Activated naive CD4-positive, alpha-beta T cell treated with anti-CD3 and anti-CD28 coated beads for 36 hours (primary cell): ENCODE results near the gene COG7. TPM values are rescaled to one million over a fixed set of nuclear protein-coding genes. Genes with fewer than 3 reads are reported as not detected.

Experiments
- CTCF ChIA-PET: fragments of 350-600 bp; sonication (Branson Sonifier 250); formaldehyde crosslinking; loops from one replicate; lab custom pipeline; 2021; ENCODE audit warnings: antibody characterized with exemption; lab: Charles Lee
- DNase-seq: peaks from one replicate; pipeline ENCODE4 v3.0.0-alpha.2; 2020
- H3K27ac Mint-ChIP-seq: one replicate; pipeline ENCODE4 v1.8.0; 2021; ENCODE audit warnings: mild to moderate bottlenecking, mixed read lengths
- H3K27me3 Mint-ChIP-seq: one replicate; pipeline ENCODE4 v1.8.0; 2021; ENCODE audit warnings: low read depth, mixed read lengths
- H3K36me3 Mint-ChIP-seq: one replicate; pipeline ENCODE4 v1.8.0; 2021; ENCODE audit warnings: low read depth, mixed read lengths
- H3K4me1 Mint-ChIP-seq: one replicate; pipeline ENCODE4 v1.8.0; 2021; ENCODE audit warnings: low read depth, mixed read lengths
- H3K4me3 Mint-ChIP-seq: one replicate; pipeline ENCODE4 v1.8.0; 2021; ENCODE audit warnings: mild to moderate bottlenecking, moderate library complexity, mixed read lengths
- H3K9me3 Mint-ChIP-seq: one replicate; pipeline ENCODE4 v1.8.0; 2021; ENCODE audit warnings: mixed read lengths
- intact Hi-C: fragments of 100-400 bp; cut with micrococcal nuclease; formaldehyde crosslinking; loops from one replicate; pipeline ENCODE4 v1.15.1; 2023
- total RNA-seq, 2 experiments: library from RNA; stranded (reverse); gene quantifications; one replicate each; pipeline ENCODE4 v1.2.3, GENCODE V29; 2021

Gene COG7
- total RNA-seq, result 10 to 100 TPM; 16.4 to 16.9 TPM

DNA sequence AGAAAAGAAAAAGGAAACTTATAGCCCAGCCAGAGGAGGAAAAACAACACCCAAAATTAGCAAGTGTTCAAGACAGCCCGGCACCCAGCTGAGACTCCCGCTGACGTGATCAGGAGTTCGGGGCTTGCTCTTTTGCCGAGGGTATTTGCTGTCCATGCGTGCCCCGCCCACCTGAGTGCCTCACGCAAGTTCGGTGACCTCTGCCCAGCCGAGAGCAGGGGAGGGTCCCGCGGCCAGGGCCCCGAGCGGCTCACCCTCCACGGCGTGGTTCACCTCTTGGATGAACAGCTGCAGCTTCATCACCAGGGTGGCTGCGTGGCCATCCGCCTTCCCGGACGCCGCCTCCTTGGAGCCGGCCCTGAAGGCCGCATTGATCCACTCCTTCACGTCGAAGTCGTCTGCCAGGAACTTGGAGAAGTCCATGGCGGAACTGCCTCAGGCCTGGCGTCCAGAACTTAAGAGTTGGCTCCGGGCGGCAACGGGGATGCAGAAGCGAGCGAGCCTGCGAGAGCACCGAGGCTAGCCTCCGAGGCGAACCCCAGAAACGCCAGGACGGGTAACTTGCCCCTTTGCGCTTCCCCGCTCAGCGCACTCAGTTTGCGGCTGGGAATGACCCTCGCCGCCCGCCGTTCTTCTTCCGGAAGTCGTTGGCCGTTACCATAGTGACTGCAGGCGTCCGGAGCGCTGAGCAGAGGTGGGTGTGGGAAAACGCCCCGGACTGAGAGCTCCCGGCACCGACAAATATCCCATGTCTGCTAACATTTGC lies at the start of gene COG7:
Gene COG7 (minus strand): TSS at position 618 of the 766 bp plus-strand sequence. CDS start 195 bp downstream, at position 423.
- Mint-ChIP-seq H3K27me3 (no peaks in the 10 kb centered on the region), H3K9me3 (no peaks in the 10 kb centered on the region), H3K4me1 (peaks cover 34% of the 10 kb centered on the region), H3K36me3 (no peaks in the 10 kb centered on the region), H3K27ac (peak within 1 kb of the TSS; percentile 86), H3K4me3 (peak within 1 kb of the TSS; percentile 97)
- CTCF ChIA-PET, result interaction anchor here (0.8 to 1.1 kb wide), 4 partner anchors 17 to 144 kb away, joined by 3 to 6 read pairs (median 4); no protein-coding TSS in a partner anchor
- peak; percentile 89 for DNase-seq
- intact Hi-C loops, result loop anchor here (1.0 to 2.0 kb wide), 2 partner anchors 52 to 105 kb away; partner anchors contain the start of genes EARS2 and UBFD1

DNA sequence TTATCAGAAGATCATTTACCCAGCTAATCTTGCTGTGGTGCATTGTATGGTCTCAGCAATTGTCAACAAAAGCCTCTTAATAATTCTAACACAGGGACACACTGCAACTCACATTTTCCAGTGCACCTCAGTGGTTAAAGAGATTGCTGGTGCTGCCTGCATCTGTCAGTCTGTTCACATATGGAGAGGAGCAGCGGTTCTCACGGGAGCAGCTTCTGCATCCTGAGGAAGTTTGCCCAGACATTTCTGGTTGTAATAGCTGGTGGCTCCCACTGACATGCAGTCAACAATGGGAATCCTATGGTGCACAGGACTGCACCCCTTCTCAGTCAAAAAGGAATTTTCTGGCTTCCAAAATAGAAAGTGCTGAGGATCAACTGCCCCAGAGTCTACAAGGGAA lies 49.5 kb upstream of the COG7 start:
- no peak overlapping the region for H3K4me3 Mint-ChIP-seq
- H3K9me3 Mint-ChIP-seq, result no peaks in the 10 kb centered on the region
- DNase-seq, result no peak
- CTCF ChIA-PET, result no interaction called here
- H3K36me3 Mint-ChIP-seq, result no peaks in the 10 kb centered on the region
- peaks cover 59% of the 10 kb centered on the region for H3K4me1 Mint-ChIP-seq
- H3K27ac Mint-ChIP-seq, result no peak overlapping the region
- intact Hi-C loops, result no loop called here
- H3K27me3 Mint-ChIP-seq, result no peaks in the 10 kb centered on the region

DNA sequence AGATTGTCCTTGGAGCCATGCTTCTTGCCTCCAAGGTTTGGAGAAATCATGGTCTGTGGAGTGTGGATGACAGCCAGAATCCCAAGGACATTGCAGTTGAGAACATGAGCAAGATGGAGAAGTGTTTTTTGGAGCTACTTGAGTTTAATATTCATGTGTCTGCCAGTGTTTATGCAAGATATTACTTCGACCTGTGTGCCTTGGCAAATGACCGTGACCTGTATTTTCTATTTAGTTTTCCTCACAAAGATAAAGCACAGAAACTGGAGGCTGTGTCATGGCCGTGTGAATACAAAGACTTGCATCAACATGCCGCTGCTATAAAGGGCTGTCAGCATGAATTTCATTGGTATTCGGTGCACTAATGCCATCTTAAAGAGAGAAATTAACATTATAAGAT lies 48.3 kb upstream of the COG7 start:
- Mint-ChIP-seq H3K4me3 (no peak overlapping the region), H3K27ac (no peak overlapping the region), H3K9me3 (no peaks in the 10 kb centered on the region), H3K4me1 (peaks cover 56% of the 10 kb centered on the region), H3K27me3 (no peaks in the 10 kb centered on the region), H3K36me3 (peaks cover 3% of the 10 kb centered on the region)
- no peak for DNase-seq
- CTCF ChIA-PET, result no interaction called here
- intact Hi-C loops, result no loop called here

DNA sequence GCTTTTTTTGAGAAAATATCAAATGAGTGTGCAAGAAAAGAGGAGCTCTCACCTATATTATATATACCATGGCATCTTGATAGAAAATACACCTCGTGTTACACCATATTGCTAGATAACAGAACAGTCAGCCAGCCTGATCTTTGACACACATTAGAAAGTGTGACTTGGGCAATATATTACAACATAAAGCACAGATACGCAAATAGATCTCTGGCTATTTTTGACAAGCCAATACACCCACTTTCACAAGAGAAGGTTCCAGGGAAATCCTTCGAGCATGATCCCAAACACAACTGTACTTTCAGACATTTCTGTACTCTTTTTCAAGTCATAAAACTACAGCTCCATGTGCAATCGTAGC lies 47.9 kb upstream of the COG7 start:
- H3K36me3 Mint-ChIP-seq, result peaks cover 4% of the 10 kb centered on the region
- no peak overlapping the region for H3K4me3 Mint-ChIP-seq
- no peaks in the 10 kb centered on the region for H3K9me3 Mint-ChIP-seq
- CTCF ChIA-PET, result no interaction called here
- intact Hi-C loops, result no loop called here
- DNase-seq, result no peak
- H3K4me1 Mint-ChIP-seq, result peaks cover 51% of the 10 kb centered on the region
- no peaks in the 10 kb centered on the region for H3K27me3 Mint-ChIP-seq
- no peak overlapping the region for H3K27ac Mint-ChIP-seq

DNA sequence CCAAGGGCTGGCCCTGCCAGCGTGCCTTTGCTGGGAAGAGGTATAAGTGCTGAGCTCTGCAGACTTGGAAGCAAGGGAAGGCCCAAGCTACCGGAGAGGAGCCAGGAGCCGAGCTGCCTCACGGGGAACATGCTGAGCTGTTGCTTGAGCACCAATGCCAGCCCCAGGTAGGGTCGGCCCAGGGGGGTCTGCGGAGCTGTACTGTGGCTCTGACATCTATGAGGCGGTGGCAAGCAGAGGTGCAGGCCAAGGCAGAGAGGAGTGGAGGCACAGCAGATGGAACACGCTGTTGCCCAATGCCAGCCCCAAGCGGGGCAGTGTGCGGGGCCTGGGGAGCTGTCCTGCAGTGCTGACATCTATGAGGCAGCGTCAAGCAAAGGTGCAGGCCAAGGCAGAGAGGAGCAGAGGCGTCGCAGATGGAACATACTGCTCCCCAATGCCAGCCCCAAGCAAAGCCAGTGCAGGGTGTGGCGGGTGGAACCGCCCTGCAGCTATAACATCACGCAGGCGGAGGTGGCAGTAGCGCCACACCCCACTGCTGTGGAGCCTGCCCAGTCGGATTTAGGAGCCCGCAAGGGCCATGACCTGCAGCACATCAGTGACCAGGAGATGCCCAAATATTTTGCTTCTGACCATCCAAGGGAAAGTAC lies 47.3 kb upstream of the COG7 start:
- peaks cover 48% of the 10 kb centered on the region for H3K4me1 Mint-ChIP-seq
- no peak overlapping the region for H3K27ac Mint-ChIP-seq
- no peaks in the 10 kb centered on the region for H3K27me3 Mint-ChIP-seq
- no peak overlapping the region for H3K4me3 Mint-ChIP-seq
- intact Hi-C loops, result no loop called here
- no peak for DNase-seq
- H3K9me3 Mint-ChIP-seq, result no peaks in the 10 kb centered on the region
- CTCF ChIA-PET, result interaction anchor here (1.0 kb wide), 1 partner anchor 24 kb away, joined by 3 read pairs; no protein-coding TSS in a partner anchor
- H3K36me3 Mint-ChIP-seq, result peaks cover 4% of the 10 kb centered on the region

DNA sequence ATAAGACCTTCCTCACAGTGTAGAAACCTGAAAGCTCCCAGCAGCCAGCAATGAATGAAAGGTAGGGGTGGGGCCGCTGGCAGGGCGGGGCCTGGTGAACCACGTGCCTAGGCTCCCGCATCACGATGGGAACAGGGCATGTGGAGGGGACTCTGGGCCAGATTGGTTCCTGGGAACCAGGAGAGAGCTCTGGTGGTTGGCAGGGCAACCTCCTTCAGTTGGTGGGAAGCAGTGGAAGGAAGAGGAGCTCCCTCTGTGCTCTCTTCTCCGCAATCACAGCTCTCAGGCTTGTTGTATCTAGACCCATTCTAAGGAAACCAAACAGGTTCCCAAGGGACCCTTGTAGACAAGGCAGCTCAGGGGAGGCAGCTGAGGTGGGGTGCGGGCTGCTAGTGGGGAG lies 46.8 kb upstream of the COG7 start:
- H3K36me3 Mint-ChIP-seq, result peaks cover 4% of the 10 kb centered on the region
- intact Hi-C loops, result no loop called here
- no peaks in the 10 kb centered on the region for H3K9me3 Mint-ChIP-seq
- DNase-seq, result no peak
- H3K4me1 Mint-ChIP-seq, result peaks cover 42% of the 10 kb centered on the region
- CTCF ChIA-PET, result interaction anchor here (1.0 kb wide), 1 partner anchor 24 kb away, joined by 3 read pairs; no protein-coding TSS in a partner anchor
- H3K4me3 Mint-ChIP-seq, result no peak overlapping the region
- H3K27me3 Mint-ChIP-seq, result no peaks in the 10 kb centered on the region
- no peak overlapping the region for H3K27ac Mint-ChIP-seq

DNA sequence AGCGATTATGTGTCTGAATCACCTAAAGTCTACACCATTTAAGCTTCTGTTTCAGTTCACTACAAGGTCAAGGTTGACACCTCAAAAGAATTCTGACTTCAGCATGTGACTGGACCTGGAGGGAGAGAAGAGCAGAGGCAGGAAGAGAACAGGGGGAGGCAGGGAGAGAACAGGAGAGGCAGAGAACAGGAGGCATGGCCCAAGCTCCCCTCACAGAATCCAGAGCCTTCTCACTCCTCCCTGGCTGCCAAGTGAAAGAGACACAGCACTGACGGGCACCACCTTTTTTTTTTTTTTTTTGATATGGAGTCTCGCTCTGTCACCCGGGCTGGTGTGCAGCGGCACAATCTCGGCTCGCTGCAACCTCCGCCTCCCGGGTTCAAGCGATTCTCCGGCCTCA lies 45.9 kb upstream of the COG7 start:
- DNase-seq, result no peak
- peaks cover 6% of the 10 kb centered on the region for H3K36me3 Mint-ChIP-seq
- no peak overlapping the region for H3K27ac Mint-ChIP-seq
- peaks cover 33% of the 10 kb centered on the region for H3K4me1 Mint-ChIP-seq
- no peaks in the 10 kb centered on the region for H3K9me3 Mint-ChIP-seq
- CTCF ChIA-PET, result no interaction called here
- H3K4me3 Mint-ChIP-seq, result no peak overlapping the region
- intact Hi-C loops, result no loop called here
- no peaks in the 10 kb centered on the region for H3K27me3 Mint-ChIP-seq

DNA sequence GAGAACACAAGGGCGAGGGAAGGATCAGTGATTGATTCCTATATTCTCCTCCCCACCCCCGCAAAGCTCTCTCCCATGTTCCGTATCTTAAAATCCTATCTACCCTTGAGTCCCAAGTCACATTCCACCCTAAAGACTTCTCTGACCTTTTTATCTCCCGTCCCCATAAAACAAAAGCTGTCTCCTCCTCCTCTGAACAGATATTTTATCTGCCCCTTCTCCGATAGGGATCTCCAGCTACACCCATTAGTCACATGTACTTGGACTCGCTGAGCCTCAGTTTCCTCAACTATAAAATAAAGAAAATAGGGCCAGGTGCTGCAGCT lies 44.5 kb upstream of the COG7 start:
- peaks cover 25% of the 10 kb centered on the region for H3K4me1 Mint-ChIP-seq
- intact Hi-C loops, result no loop called here
- peaks cover 11% of the 10 kb centered on the region for H3K36me3 Mint-ChIP-seq

DNA sequence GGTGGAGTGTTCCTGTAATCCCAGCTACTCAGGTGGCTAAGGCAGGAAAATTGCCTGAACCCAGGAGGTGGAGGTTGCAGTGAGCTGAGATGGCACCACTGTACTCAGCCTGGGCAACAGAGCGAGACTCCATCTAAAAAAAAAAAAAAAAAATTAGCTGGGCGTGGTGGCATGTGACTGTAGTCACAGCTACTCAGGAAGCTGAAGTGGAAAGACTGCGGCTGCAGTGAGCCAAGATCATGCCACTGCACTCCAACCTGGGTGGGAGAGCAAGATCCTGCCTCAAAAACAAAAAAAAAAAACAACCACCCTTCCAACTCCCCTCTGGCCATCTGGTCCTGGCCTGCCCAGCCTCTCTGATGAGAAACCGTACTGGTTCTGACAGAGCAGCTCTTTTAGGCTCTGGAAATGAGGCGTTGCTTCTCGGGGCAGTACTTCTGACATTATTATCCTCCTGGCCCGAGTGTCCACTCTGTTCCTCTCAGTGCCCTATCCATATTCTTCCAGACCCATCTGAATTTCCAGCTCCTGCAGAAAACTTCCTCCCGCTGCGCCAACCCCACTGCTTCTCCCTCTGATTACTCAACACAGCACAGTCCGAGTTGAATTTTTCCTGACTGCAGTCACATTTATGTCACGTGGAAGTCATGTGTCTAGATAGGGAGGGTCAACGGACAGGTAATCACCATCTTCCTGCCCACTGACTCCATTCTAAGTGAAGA lies 44.0 kb upstream of the COG7 start:
- Mint-ChIP-seq H3K4me1 (peaks cover 19% of the 10 kb centered on the region), H3K27me3 (no peaks in the 10 kb centered on the region), H3K36me3 (peaks cover 11% of the 10 kb centered on the region), H3K4me3 (no peak overlapping the region), H3K27ac (no peak overlapping the region), H3K9me3 (no peaks in the 10 kb centered on the region)
- CTCF ChIA-PET, result interaction anchor here (0.6 kb wide), 1 partner anchor 314 kb away, joined by 3 read pairs; no protein-coding TSS in a partner anchor
- DNase-seq, result no peak
- intact Hi-C loops, result no loop called here

More for the DNA sequence above, 44.5 kb upstream of the COG7 start:
- CTCF ChIA-PET, result interaction anchor here (0.6 kb wide), 1 partner anchor 314 kb away, joined by 3 read pairs; no protein-coding TSS in a partner anchor
- Mint-ChIP-seq H3K27ac (no peak overlapping the region), H3K9me3 (no peaks in the 10 kb centered on the region), H3K27me3 (no peaks in the 10 kb centered on the region), H3K4me3 (no peak overlapping the region)
- no peak for DNase-seq

DNA sequence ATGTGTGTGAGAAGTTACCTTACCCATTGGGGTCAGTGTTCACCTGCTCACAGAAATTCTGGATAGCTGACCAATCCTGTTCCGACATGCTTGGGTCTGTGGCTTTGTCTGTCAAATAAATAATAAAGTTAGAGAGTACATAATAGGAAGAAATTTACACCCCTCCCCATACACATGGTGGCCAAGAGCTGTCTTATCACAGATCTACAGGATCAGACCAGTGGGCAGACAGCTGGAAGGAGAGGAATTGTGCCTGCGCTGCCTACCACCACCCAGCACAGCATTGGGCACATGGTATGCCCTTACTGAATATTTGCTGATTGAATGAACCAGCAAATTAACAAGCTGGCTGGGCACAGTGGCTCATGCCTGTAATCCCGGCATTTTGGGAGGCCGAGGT lies 42.7 kb upstream of the COG7 start:
- H3K36me3 Mint-ChIP-seq, result peaks cover 16% of the 10 kb centered on the region
- no peak overlapping the region for H3K27ac Mint-ChIP-seq
- peaks cover 17% of the 10 kb centered on the region for H3K4me1 Mint-ChIP-seq
- DNase-seq, result no peak
- intact Hi-C loops, result no loop called here
- CTCF ChIA-PET, result no interaction called here
- H3K4me3 Mint-ChIP-seq, result no peak overlapping the region
- no peaks in the 10 kb centered on the region for H3K9me3 Mint-ChIP-seq
- H3K27me3 Mint-ChIP-seq, result no peaks in the 10 kb centered on the region

DNA sequence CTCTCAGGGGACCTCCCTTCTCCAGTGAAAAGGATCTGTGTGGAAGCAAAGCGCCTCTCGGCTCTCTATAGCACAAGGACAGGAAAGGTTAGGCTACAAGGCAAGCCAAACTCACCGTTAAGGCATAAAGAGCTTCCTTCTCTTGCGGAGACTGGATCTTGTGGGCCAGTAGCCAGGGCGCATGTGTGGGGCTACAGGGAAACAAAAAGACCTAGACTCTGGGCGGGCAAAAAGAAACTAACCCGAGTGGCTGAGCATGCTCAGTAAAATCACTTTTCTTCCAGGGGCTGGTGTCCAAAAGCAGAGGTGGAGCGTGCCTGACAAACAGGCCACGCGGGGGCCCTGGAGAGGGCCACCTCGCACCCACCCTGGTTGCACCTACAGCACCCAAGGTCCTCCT lies 41.2 kb upstream of the COG7 start:
- CTCF ChIA-PET, result no interaction called here
- H3K4me3 Mint-ChIP-seq, result no peak overlapping the region
- no peaks in the 10 kb centered on the region for H3K9me3 Mint-ChIP-seq
- H3K36me3 Mint-ChIP-seq, result peaks cover 20% of the 10 kb centered on the region
- no peak for DNase-seq
- peaks cover 11% of the 10 kb centered on the region for H3K4me1 Mint-ChIP-seq
- H3K27me3 Mint-ChIP-seq, result no peaks in the 10 kb centered on the region
- intact Hi-C loops, result no loop called here
- H3K27ac Mint-ChIP-seq, result no peak overlapping the region
